ENCODE data around the gene NBEAL2.

DNA sequence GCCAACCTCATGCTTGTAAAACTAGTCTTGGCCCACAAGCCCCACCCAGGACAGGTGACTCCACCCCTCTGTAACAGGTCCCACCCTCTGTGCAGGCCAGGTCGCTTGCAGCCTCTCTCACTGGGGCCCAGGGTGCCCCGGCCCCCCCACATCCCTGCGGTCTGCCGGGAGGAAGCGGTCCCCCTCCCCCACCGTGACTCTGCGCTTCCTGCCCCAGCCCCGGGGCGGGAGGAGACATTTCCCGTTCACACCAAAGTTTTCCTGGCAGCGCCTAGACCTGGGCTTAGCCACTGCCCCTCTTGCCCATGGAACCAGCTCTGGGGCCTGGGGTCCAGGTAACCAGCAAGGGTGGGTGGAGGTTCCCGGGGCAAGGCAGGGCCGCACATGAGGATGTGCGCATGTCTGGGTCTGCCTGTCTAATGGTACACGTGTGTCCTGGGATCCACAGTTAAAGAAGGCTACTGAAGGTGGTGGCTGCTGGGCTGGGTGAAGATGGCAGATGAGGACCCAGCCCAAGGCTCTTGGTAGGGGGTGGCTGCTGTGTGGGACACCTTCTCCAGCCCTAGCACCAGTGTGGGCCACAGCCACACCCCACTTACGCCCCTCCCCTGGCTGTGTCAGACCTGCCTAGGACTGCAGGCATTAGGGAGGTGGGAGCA is 8.4 kb downstream of the NBEAL2 start:
- TF ChIP-seq EZH2 (IDR thresholded peaks at IDR 0.05; ENCODE audit: borderline replicate concordance, insufficient read depth, low read length, poor library complexity, severe bottlenecking) (no peak), POLR2AphosphoS5 (IDR thresholded peaks at IDR 0.05) (no peak), TAF1 (IDR thresholded peaks at IDR 0.05; ENCODE audit: low read depth) (no peak)
- TF ChIP-seq, protein P1, sequence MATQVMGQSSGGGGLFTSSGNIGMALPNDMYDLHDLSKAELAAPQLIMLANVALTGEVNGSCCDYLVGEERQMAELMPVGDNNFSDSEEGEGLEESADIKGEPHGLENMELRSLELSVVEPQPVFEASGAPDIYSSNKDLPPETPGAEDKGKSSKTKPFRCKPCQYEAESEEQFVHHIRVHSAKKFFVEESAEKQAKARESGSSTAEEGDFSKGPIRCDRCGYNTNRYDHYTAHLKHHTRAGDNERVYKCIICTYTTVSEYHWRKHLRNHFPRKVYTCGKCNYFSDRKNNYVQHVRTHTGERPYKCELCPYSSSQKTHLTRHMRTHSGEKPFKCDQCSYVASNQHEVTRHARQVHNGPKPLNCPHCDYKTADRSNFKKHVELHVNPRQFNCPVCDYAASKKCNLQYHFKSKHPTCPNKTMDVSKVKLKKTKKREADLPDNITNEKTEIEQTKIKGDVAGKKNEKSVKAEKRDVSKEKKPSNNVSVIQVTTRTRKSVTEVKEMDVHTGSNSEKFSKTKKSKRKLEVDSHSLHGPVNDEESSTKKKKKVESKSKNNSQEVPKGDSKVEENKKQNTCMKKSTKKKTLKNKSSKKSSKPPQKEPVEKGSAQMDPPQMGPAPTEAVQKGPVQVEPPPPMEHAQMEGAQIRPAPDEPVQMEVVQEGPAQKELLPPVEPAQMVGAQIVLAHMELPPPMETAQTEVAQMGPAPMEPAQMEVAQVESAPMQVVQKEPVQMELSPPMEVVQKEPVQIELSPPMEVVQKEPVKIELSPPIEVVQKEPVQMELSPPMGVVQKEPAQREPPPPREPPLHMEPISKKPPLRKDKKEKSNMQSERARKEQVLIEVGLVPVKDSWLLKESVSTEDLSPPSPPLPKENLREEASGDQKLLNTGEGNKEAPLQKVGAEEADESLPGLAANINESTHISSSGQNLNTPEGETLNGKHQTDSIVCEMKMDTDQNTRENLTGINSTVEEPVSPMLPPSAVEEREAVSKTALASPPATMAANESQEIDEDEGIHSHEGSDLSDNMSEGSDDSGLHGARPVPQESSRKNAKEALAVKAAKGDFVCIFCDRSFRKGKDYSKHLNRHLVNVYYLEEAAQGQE (IDR thresholded peaks at IDR 0.05; ENCODE audit: borderline replicate concordance): no peak
- TF ChIP-seq, protein P2, sequence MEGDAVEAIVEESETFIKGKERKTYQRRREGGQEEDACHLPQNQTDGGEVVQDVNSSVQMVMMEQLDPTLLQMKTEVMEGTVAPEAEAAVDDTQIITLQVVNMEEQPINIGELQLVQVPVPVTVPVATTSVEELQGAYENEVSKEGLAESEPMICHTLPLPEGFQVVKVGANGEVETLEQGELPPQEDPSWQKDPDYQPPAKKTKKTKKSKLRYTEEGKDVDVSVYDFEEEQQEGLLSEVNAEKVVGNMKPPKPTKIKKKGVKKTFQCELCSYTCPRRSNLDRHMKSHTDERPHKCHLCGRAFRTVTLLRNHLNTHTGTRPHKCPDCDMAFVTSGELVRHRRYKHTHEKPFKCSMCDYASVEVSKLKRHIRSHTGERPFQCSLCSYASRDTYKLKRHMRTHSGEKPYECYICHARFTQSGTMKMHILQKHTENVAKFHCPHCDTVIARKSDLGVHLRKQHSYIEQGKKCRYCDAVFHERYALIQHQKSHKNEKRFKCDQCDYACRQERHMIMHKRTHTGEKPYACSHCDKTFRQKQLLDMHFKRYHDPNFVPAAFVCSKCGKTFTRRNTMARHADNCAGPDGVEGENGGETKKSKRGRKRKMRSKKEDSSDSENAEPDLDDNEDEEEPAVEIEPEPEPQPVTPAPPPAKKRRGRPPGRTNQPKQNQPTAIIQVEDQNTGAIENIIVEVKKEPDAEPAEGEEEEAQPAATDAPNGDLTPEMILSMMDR (IDR thresholded peaks at IDR 0.05; ENCODE audit: poor library complexity, severe bottlenecking): no peak

All from neural cell (in vitro differentiated cells).